Measurements from ENCODE around the gene SYNJ2.

DNA sequence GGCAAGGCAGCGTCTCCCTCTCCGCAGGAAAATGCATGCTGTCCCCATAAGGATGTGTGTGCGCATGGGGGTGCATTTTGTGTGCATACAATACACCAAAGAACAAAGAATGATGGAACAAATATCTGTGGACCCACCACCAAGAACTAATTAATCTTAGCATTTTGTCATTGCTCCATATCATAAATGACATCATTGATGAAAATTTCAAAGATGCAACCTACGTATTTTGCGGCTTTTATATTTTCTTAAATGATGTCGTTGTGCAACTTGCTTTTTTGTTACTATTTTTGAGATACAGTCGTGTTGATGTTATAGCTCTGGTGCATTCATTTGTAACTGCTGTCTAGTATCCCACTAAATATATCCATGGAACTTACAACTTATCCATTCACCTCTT lies 96.7 kb downstream of the SYNJ2 start:
- TF ChIP-seq, protein P1, sequence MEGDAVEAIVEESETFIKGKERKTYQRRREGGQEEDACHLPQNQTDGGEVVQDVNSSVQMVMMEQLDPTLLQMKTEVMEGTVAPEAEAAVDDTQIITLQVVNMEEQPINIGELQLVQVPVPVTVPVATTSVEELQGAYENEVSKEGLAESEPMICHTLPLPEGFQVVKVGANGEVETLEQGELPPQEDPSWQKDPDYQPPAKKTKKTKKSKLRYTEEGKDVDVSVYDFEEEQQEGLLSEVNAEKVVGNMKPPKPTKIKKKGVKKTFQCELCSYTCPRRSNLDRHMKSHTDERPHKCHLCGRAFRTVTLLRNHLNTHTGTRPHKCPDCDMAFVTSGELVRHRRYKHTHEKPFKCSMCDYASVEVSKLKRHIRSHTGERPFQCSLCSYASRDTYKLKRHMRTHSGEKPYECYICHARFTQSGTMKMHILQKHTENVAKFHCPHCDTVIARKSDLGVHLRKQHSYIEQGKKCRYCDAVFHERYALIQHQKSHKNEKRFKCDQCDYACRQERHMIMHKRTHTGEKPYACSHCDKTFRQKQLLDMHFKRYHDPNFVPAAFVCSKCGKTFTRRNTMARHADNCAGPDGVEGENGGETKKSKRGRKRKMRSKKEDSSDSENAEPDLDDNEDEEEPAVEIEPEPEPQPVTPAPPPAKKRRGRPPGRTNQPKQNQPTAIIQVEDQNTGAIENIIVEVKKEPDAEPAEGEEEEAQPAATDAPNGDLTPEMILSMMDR (IDR thresholded peaks at IDR 0.05; ENCODE audit: low read length) = no peak
- TF ChIP-seq EZH2phosphoT487 (IDR thresholded peaks at IDR 0.05; ENCODE audit: low read length) = no peak

Data from MM.1S (cell line).